ENCODE data around the gene PARP4. TPM values are rescaled to one million over a fixed set of nuclear protein-coding genes. Genes with fewer than 3 reads are reported as not detected.

PARP4 gene
- total RNA-seq, 2 experiments from 2014 or later = 34.4 to 48.5 TPM

GRCh38 chr13:24495151-24495729, 17.3 kb downstream of the PARP4 start:
- Histone ChIP-seq H3K36me3 (ENCODE audit: insufficient read depth, low read length) (peaks cover 78% of the 10 kb centered on the region), H3K4me3 (ENCODE audit: low read depth, low read length, poor library complexity, severe bottlenecking) (no peak overlapping the region), H3K9me2 (ENCODE audit: insufficient read depth, low read length) (no peaks in the 10 kb centered on the region), H4K20me1 (ENCODE audit: insufficient read depth, low read length) (no peaks in the 10 kb centered on the region), H3K79me2 (ENCODE audit: insufficient read depth, low read depth, low read length) (no peaks in the 10 kb centered on the region), H3K27ac (ENCODE audit: low read depth, low read length, poor library complexity, severe bottlenecking) (no peak overlapping the region), H3K4me2 (ENCODE audit: low read length) (no peak overlapping the region), H3K4me1 (ENCODE audit: insufficient read depth, low read length, poor library complexity, severe bottlenecking) (no peaks in the 10 kb centered on the region), H2AFZ (ENCODE audit: low read length) (no peak overlapping the region), H3K9me3 (ENCODE audit: low read length) (no peaks in the 10 kb centered on the region)
- no peak for DNase-seq (ENCODE audit: low spot score)
- no TSS peak for BruUV-seq (replicated peaks)
- intact Hi-C loops (cut with micrococcal nuclease; ENCODE audit: unreplicated experiment) = no loop called here
- no peak for TF ChIP-seq EZH2phosphoT487 (IDR thresholded peaks at IDR 0.05; ENCODE audit: borderline replicate concordance, low read depth, low read length)
- TF ChIP-seq, protein P1, sequence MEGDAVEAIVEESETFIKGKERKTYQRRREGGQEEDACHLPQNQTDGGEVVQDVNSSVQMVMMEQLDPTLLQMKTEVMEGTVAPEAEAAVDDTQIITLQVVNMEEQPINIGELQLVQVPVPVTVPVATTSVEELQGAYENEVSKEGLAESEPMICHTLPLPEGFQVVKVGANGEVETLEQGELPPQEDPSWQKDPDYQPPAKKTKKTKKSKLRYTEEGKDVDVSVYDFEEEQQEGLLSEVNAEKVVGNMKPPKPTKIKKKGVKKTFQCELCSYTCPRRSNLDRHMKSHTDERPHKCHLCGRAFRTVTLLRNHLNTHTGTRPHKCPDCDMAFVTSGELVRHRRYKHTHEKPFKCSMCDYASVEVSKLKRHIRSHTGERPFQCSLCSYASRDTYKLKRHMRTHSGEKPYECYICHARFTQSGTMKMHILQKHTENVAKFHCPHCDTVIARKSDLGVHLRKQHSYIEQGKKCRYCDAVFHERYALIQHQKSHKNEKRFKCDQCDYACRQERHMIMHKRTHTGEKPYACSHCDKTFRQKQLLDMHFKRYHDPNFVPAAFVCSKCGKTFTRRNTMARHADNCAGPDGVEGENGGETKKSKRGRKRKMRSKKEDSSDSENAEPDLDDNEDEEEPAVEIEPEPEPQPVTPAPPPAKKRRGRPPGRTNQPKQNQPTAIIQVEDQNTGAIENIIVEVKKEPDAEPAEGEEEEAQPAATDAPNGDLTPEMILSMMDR (conservative IDR thresholded peaks at IDR 0.05; ENCODE audit: low read length) = no peak
- ChIA-PET POLR2A (interaction anchor here (0.7 kb wide), 1 partner anchor 30 kb away, joined by 4 read pairs; no protein-coding TSS in a partner anchor), CTCF (ENCODE audit: unreplicated experiment) (no interaction called here)

DNA sequence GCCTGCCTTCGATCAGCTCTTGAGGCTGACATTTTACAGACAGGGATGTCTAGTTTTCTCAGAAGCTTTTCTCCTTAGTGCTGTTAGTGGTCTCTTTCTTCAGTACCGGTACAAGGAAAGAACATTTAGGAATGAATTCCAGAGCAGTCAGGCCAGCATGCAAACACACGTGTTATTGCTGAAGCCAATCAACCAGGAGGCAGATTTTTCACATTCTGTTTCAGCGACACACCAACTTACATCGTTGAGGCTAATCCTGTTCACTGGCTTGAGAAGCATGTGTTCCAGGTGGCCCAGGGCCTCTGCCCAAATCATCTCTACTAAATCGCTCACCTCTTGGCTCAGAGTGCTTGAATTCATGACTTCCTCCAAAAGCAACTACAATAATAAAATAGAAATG, 19.2 kb downstream of the PARP4 start:
- no peak for TF ChIP-seq EZH2phosphoT487 (IDR thresholded peaks at IDR 0.05; ENCODE audit: borderline replicate concordance, low read depth, low read length)
- TF ChIP-seq, protein P1 (conservative IDR thresholded peaks at IDR 0.05; ENCODE audit: low read length) = no peak
- CTCF ChIA-PET (ENCODE audit: unreplicated experiment) = no interaction called here
- no peaks in the 10 kb centered on the region for H3K9me2 ChIP-seq (ENCODE audit: insufficient read depth, low read length)
- no peak overlapping the region for H3K4me2 ChIP-seq (ENCODE audit: low read length)
- H3K79me2 ChIP-seq (ENCODE audit: insufficient read depth, low read depth, low read length) = no peaks in the 10 kb centered on the region
- H2AFZ ChIP-seq (ENCODE audit: low read length) = no peak overlapping the region
- DNase-seq (ENCODE audit: low spot score) = no peak
- POLR2A ChIA-PET = no interaction called here
- H4K20me1 ChIP-seq (ENCODE audit: insufficient read depth, low read length) = no peaks in the 10 kb centered on the region
- intact Hi-C loops (cut with micrococcal nuclease; ENCODE audit: unreplicated experiment) = no loop called here
- BruUV-seq (replicated peaks) = no TSS peak
- H3K9me3 ChIP-seq (ENCODE audit: low read length) = no peaks in the 10 kb centered on the region
- H3K4me3 ChIP-seq (ENCODE audit: low read depth, low read length, poor library complexity, severe bottlenecking) = no peak overlapping the region
- H3K4me1 ChIP-seq (ENCODE audit: insufficient read depth, low read length, poor library complexity, severe bottlenecking) = no peaks in the 10 kb centered on the region
- H3K36me3 ChIP-seq (ENCODE audit: insufficient read depth, low read length) = peaks cover 83% of the 10 kb centered on the region
- no peak overlapping the region for H3K27ac ChIP-seq (ENCODE audit: low read depth, low read length, poor library complexity, severe bottlenecking)

- H4K20me1 ChIP-seq (ENCODE audit: insufficient read depth, low read length) = no peaks in the 10 kb centered on the region
- DNase-seq (ENCODE audit: low spot score) = no peak
- ChIA-PET CTCF (ENCODE audit: unreplicated experiment) (no interaction called here), POLR2A (no interaction called here)
- no peak overlapping the region for H3K27ac ChIP-seq (ENCODE audit: low read depth, low read length, poor library complexity, severe bottlenecking)
- no peaks in the 10 kb centered on the region for H3K9me3 ChIP-seq (ENCODE audit: low read length)
- H3K36me3 ChIP-seq (ENCODE audit: insufficient read depth, low read length) = peaks cover 77% of the 10 kb centered on the region
- no peak for TF ChIP-seq EZH2phosphoT487 (IDR thresholded peaks at IDR 0.05; ENCODE audit: borderline replicate concordance, low read depth, low read length)
- TF ChIP-seq, protein P1 (conservative IDR thresholded peaks at IDR 0.05; ENCODE audit: low read length) = no peak
- H3K9me2 ChIP-seq (ENCODE audit: insufficient read depth, low read length) = no peaks in the 10 kb centered on the region
- no peaks in the 10 kb centered on the region for H3K79me2 ChIP-seq (ENCODE audit: insufficient read depth, low read depth, low read length)
- intact Hi-C loops (cut with micrococcal nuclease; ENCODE audit: unreplicated experiment) = no loop called here
- H3K4me3 ChIP-seq (ENCODE audit: low read depth, low read length, poor library complexity, severe bottlenecking) = no peak overlapping the region
- no peak overlapping the region for H3K4me2 ChIP-seq (ENCODE audit: low read length)
- no TSS peak for BruUV-seq (replicated peaks)
- no peaks in the 10 kb centered on the region for H3K4me1 ChIP-seq (ENCODE audit: insufficient read depth, low read length, poor library complexity, severe bottlenecking)
- H2AFZ ChIP-seq (ENCODE audit: low read length) = no peak overlapping the region
These were observed 20.7 kb downstream of the PARP4 start for GRCh38 chr13:24491845-24492244.

All from OCI-LY7 (cell line).